DMS153 (cell line): ENCODE data around the gene HECTD4.
A peak's percentile ranks its signal among the peaks of the same experiment; 100 is the strongest.
"Not testable (repeated sequence)": the region's sequence is repeated elsewhere in the genome, so short reads cannot be mapped to it uniquely, and the experiment has no call there.

ENCODE experiments used
- DNase-seq: peaks from one replicate; lab custom pipeline; 2025; lab: John Stamatoyannopoulos, UW

Gene HECTD4, protein sequence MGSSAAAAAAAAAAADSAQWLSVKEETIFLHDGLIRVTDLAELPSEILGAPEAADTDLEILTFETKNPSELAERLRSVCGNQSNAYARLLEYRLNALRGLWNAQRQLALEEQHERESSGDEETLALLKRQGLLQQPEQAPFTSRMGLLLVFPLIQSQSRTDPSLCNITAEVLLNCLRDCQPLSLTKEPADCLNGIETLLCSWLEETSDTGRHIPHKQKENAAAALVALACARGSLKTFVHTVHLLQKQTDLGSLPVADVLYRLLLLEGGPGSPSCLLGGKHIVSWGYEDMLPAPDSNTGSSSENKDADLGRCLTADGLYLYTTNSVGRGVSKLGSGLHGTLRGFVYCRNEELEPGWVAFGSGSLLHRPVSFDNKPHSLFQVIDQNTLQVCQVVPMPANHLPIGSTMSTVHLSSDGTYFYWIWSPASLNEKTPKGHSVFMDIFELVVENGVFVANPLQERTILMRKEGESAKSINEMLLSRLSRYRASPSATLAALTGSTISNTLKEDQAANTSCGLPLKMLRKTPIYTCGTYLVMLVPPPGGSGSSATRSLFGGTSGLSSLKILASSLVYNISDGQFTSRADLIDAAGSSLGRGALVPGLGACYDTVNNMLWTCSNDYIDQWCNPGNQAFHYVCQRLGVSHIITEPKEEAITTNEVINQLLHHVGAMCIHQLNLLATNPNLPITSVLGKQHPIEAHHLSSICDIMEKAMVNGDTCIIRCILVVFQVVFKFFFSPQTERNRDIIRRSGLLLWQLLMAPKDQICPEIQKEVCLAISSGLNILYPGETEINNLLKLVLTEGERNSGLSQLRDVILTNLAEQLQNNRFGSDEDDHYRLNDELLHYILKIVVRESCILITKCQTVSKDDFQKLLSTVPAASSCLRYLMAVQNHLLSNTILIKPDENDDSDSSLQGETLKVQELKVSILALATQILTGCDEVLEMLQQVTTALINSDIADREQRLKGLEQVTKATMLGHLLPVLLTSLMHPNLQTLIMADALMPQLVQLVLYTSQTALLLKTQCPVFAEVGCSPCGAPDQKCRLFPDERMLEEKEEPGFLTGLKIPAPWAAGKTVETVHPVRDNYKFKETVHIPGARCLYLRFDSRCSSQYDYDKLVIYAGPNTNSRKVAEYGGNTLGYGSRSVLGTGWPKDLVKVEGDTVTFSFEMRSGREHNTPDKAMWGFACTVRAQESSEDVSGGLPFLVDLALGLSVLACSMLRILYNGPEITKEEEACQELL (N-terminal part only)

DNA sequence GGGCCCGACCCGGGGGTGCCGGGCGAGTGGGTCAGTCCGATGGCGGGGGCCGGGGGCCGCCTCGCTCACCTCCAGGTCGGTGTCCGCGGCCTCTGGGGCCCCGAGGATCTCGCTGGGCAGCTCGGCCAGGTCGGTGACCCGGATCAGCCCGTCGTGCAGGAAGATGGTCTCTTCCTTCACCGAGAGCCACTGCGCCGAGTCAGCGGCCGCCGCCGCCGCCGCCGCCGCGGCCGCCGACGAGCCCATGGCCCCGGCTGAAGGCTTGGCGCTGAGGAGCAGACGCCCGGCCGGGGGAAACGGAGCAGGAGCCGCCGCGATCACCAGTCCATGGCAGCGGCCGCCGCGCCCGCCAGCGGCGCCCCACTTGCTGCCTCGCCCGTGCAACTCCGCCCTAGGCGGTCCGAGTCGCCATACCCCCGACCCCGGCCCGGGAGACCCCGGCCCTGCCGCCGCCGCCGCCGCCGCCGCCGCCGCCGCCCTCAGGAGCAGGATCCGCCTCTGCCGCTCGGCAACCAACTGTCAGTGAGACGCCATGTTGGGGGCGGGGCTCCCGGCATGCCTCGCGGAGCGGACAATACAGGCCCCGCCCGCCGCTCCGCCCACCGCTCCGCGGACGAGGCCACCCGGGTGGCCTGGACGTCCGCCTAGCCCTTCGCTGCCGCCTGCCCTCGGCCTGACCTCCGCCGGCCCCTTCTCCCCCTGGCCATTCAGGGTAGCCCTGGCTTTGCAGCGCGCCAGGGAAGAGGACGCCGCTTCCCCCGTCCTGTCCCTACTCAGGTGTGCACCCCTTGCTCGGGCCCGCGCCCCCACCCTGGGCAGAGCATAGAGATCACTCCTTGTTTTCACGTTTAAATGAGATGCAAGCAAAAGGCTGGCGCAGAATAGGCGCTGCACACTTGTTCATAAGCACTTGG is at the start of gene HECTD4:
HECTD4 (minus strand) TSS at position 549 of the 914 bp plus-strand sequence; CDS start at position 246, 303 bp downstream.
- DNase-seq, result peak; percentile 75

DNA sequence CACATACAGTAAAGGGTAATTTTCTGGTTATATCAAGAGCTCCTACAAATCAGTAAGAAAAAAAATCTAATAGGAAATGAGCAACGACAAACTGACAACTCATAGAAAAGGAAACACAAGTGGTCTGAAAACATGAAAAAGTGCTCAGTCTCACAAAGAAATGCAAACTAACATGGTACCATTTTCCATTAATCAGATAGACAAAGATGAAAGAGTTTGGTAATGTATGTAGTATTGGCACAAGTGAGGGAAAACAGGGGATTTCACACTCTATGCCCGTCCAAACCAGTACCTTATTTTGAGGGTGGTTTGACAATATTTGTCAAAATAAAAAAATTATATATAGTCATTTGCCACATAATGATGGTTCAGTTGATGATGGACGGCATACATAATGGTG is 49.7 kb upstream of the HECTD4 start:
- DNase-seq, result no peak

DNA sequence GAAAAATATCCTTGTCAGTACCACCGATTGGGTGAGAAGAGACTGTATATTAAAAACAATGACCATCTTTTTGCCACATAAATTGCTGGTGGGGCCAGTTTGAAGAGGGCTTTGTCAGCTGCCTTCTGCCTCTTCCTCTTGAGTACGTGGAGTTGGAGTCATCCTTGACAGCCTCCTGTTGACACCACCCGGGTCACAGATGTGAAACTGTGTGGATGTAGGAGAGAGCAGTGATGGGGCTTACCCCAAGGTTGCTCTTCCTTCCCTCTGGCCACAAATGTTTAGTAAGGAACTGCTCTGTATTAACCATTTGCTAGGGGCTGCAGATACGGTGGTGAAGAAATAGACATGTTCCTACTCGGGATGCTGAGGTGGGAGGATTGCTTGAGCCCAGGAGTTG is 48.7 kb upstream of the HECTD4 start:
- DNase-seq, result no peak

GRCh38 chr12:112427760-112428159 is 45.5 kb upstream of the HECTD4 start:
- no peak for DNase-seq

DNA sequence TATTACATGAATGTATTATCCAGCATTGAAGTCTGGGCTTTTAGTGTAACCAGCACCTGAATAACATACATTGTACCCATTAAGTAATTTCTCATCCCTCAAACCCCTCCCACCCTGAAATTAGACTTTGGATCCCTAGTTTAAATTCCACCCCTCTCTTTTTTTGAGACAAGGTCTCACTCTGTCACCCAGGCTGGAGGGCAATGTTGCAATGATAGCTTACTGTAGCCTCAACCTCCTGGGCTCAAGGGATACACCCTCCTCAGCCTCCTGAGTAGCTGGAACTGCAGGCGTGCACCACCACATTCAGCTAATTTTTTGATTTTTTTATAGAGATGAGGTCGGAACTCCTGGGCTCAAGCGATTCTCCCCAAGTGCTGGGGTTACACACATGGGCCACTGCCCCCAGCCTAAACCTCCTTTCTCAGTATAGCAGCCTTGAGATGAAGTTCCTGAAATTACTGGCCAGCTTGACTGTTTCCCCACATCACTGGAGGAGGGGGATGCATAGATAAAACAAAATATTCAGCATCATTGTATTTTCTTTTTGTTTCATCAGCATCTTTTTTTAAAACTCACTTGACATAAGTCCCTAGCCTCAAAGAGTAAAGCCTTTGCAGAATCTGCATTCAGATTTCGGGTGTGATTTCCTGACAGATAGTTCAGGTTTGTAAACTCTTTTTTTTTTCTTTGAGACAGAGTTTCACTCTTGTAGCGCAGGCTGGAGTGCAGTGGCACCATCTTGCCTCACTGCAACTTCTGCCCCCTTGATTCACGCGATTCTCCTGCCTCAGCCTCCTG is 43.6 kb upstream of the HECTD4 start:
- no peak for DNase-seq

GRCh38 chr12:112424126-112424525 is 41.9 kb upstream of the HECTD4 start:
- DNase-seq, result no peak

DNA sequence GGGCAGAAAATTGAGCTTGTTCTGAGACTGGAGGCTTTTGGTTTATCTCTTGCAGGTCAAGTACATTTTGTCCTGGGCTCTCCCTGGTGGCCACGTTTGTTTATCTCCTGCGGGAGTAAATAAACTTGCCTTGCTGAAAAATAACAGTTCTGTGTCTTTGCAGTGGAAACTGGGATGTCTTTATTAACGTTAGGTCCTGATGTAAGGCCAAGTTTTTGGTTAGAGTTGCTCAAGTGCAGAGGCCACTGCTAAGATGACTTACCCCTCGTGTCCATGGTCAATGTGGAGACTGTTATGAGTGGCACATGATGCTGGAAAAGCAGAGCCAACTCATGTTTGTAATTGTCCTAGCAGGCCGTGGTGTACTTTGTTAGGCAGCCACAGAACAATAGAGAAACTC is 40.3 kb upstream of the HECTD4 start:
- no peak for DNase-seq

GRCh38 chr12:112421363-112421762 is 39.1 kb upstream of the HECTD4 start:
- no peak for DNase-seq

GRCh38 chr12:112420740-112421139 is 38.5 kb upstream of the HECTD4 start:
- DNase-seq, result no peak

- no peak for DNase-seq
Measured at GRCh38 chr12:112419297-112420133, 37.3 kb upstream of the HECTD4 start.

DNA sequence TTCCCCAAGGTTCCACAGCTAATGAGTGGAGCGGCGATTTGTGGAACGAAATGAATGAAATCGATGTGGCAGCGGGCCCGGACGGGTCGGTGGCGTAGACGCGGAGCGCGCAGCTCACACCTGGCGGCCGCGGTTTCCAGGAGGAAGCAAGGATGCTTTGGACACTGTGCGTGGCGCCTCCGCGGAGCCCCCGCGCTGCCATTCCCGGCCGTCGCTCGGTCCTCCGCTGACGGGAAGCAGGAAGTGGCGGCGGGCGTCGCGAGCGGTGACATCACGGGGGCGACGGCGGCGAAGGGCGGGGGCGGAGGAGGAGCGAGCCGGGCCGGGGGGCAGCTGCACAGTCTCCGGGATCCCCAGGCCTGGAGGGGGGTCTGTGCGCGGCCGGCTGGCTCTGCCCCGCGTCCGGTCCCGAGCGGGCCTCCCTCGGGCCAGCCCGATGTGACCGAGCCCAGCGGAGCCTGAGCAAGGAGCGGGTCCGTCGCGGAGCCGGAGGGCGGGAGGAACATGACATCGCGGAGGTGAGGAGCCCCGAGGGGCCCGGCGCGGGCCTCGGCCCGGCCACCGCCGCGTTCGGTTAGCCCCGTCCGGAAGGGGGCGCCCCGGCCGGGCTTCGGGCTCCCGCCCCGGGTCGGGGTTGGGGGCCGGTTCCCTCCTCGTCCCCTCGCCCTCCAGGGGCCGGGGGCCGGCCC is 36.5 kb upstream of the HECTD4 start, which contains the start of gene PTPN11:
PTPN11 (plus strand) TSS at position 340 of the 689 bp plus-strand sequence; CDS start at position 505, 165 bp downstream.
- peak; percentile 61 for DNase-seq

- DNase-seq, result no peak
Measured at GRCh38 chr12:112418273-112418607, 36.0 kb upstream of the HECTD4 start.

DNA sequence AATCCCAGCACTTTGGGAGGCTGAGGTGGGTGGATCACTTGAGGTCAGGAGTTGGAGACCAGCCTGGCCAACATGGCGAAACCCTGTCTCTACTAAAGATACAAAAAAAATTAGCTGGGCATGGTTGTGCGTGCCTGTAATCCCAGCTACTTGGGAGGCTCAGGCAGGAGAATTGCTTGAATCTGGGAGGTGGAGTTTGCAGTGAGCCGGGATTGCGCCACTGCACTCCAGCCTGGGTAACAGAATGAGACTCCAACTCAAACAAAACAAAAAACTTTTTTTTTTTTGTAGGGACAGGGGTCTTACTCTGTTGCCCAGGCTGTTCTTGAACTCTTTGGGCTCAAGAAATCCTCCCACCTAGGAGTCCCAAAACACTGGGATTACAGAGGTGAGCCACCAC is 33.2 kb upstream of the HECTD4 start:
- DNase-seq, result not testable (repeated sequence)

DNA sequence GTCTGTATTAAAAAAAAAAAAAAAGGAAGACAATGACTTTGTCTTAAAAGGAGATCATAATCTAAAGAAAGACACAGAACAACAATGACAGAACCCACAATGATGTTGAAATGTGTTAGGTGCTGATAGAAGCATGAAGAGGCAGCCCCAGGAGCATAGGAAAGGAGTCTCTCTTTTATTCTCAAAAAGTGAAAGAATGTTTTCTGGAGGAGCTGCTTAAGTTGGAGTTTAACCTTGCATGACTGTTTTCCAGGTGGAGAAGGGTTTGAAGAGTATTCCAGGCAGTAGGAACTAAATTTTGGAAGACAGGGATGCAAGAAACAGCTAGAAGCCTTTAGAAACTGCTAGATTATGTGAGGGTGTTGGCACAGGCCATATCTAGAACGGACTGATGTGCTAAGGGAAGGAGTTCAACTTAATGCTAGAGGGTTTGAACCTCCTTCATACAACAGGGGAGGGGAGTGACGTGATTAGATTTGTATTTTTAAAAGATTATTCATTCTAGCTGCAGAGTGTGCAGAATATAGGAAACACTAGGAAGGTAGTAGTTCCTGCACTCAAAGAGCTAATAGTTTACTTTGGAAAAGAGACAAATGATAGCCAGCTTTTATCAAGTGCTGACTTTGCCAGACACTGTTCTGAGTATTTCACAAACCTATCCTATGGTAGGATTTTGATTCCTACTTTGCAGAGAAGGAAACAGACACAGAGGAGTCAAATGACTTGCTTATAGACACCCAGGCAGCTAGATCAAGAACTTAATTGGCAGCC is 31.8 kb upstream of the HECTD4 start:
- DNase-seq, result no peak

DNA sequence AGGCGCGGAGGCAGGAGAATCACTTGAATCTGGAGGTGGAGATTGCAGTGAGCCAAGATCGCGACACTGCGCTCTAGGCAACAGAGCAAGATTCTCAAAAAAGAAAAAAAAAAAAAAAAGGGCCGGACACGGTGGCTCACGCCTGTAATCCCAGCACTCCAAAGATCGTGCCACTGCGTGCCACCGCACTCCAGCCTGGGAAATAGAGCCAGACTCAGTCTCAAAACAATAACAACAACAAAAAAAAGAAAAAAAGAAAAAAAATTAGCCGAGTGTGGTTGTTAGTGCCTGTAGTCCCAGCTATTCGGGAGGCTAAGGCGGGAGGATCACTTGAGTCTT is 27.6 kb upstream of the HECTD4 start:
- no peak for DNase-seq

DNA sequence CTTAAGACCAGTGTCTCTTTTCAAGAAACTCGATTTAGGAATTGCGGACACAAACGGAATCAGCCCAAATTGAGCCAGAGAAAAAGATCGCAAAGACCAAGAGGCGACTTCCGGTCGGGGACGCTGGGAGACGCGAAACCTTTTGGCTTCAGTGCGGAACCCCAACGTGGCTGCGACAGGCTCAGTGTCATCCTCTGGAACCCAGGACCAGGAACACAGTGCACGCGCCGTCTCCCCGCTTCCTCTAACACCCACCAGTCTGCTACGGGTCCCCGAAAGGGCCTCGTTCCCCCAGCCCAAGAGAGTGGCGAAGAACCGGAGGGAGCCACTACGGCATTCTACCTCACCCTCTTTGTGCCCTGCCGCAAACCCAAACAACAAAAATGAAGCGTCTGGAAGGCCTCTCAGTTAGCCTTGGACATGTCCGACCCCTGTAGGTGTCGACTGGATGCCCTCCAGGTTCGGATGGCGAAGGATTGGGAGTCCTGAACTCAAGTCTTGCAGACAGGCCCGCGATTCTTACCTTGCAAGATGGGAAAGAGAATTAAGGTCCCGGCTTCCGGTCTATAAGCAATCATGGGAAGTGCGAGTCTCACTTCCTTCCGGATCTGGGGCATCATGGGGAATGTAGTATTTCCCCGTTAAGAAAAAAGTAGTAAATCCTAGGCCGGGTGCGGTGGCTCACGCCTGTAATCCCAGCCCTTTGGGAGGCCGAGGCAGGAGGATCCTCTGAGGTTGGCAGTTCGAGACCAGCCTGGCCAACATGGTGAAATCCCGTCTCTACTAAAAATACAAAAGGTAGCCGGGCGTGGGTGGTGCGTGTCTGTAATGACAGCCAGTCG is 27.1 kb upstream of the HECTD4 start, which contains the start of gene RPL6:
RPL6 (minus strand) TSS at position 542 of the 842 bp plus-strand sequence. CDS start 949 bp downstream, outside the sequence.
- DNase-seq, result peak; percentile 93

GRCh38 chr12:112408621-112409020 is 26.4 kb upstream of the HECTD4 start:
- no peak for DNase-seq
